ENCODE measurements around the gene PROP1.
A peak's percentile ranks its signal among the peaks of the same experiment; 100 is the strongest.
"Not testable (repeated sequence)": the region's sequence is repeated elsewhere in the genome, so short reads cannot be mapped to it uniquely, and the experiment has no call there.

PROP1 gene

GRCh38 chr5:177987326-177987725, 8.7 kb downstream of the PROP1 start:
- Mint-ChIP-seq H3K27ac (no peak overlapping the region), H3K4me3 (no peak overlapping the region), H3K36me3 (no peaks in the 10 kb centered on the region), H3K9me3 (ENCODE audit: low read depth) (no peaks in the 10 kb centered on the region), H3K27me3 (peaks cover 15% of the 10 kb centered on the region), H3K4me1 (ENCODE audit: low read depth) (peaks cover 12% of the 10 kb centered on the region)

- H3K27ac Mint-ChIP-seq: no peak overlapping the region
- peak overlapping the region; percentile 73 for H3K4me3 Mint-ChIP-seq
- no peaks in the 10 kb centered on the region for H3K36me3 Mint-ChIP-seq
- peaks cover 14% of the 10 kb centered on the region for H3K4me1 Mint-ChIP-seq (ENCODE audit: low read depth)
- H3K27me3 Mint-ChIP-seq: peaks cover 21% of the 10 kb centered on the region
- no peaks in the 10 kb centered on the region for H3K9me3 Mint-ChIP-seq (ENCODE audit: low read depth)
Measured at GRCh38 chr5:177985430-177986040, 10.5 kb downstream of the PROP1 start.

GRCh38 chr5:177984584-177985206, 11.3 kb downstream of the PROP1 start:
- Mint-ChIP-seq H3K36me3 (no peaks in the 10 kb centered on the region), H3K9me3 (ENCODE audit: low read depth) (no peaks in the 10 kb centered on the region), H3K4me3 (peak overlapping the region; percentile 73), H3K27ac (no peak overlapping the region), H3K27me3 (peaks cover 21% of the 10 kb centered on the region), H3K4me1 (ENCODE audit: low read depth) (peaks cover 14% of the 10 kb centered on the region)

- H3K36me3 Mint-ChIP-seq: no peaks in the 10 kb centered on the region
- peaks cover 20% of the 10 kb centered on the region for H3K27me3 Mint-ChIP-seq
- peaks cover 14% of the 10 kb centered on the region for H3K4me1 Mint-ChIP-seq (ENCODE audit: low read depth)
- H3K4me3 Mint-ChIP-seq: peak overlapping the region; percentile 9
- no peak overlapping the region for H3K27ac Mint-ChIP-seq
- no peaks in the 10 kb centered on the region for H3K9me3 Mint-ChIP-seq (ENCODE audit: low read depth)
Measured at GRCh38 chr5:177983763-177984583, 12.1 kb downstream of the PROP1 start.

GRCh38 chr5:177982956-177983355, 13.1 kb downstream of the PROP1 start:
- no peak overlapping the region for H3K4me3 Mint-ChIP-seq

GRCh38 chr5:177982072-177982727, 13.8 kb downstream of the PROP1 start:
- H3K4me3 Mint-ChIP-seq: no peak overlapping the region
- no peaks in the 10 kb centered on the region for H3K9me3 Mint-ChIP-seq (ENCODE audit: low read depth)
- H3K27me3 Mint-ChIP-seq: peaks cover 18% of the 10 kb centered on the region
- H3K36me3 Mint-ChIP-seq: no peaks in the 10 kb centered on the region
- H3K4me1 Mint-ChIP-seq (ENCODE audit: low read depth): peaks cover 14% of the 10 kb centered on the region
- no peak overlapping the region for H3K27ac Mint-ChIP-seq

More at GRCh38 chr5:177982956-177983355, 13.1 kb downstream of the PROP1 start:
- Mint-ChIP-seq H3K27me3 (peaks cover 18% of the 10 kb centered on the region), H3K9me3 (ENCODE audit: low read depth) (no peaks in the 10 kb centered on the region), H3K4me1 (ENCODE audit: low read depth) (peaks cover 14% of the 10 kb centered on the region), H3K36me3 (no peaks in the 10 kb centered on the region), H3K27ac (no peak overlapping the region)

GRCh38 chr5:177981296-177982071, 14.6 kb downstream of the PROP1 start:
- Mint-ChIP-seq H3K27me3 (peaks cover 18% of the 10 kb centered on the region), H3K9me3 (ENCODE audit: low read depth) (no peaks in the 10 kb centered on the region), H3K4me3 (no peak overlapping the region), H3K4me1 (ENCODE audit: low read depth) (peaks cover 14% of the 10 kb centered on the region), H3K27ac (no peak overlapping the region), H3K36me3 (no peaks in the 10 kb centered on the region)

- Mint-ChIP-seq H3K9me3 (ENCODE audit: low read depth) (no peaks in the 10 kb centered on the region), H3K4me1 (ENCODE audit: low read depth) (peaks cover 11% of the 10 kb centered on the region), H3K4me3 (no peak overlapping the region), H3K36me3 (peaks cover 3% of the 10 kb centered on the region), H3K27ac (no peak overlapping the region), H3K27me3 (peaks cover 18% of the 10 kb centered on the region)
Measured at GRCh38 chr5:177980743-177981151, 15.3 kb downstream of the PROP1 start.

GRCh38 chr5:177977600-177977999, 18.4 kb downstream of the PROP1 start:
- not testable (repeated sequence) for H3K27me3 Mint-ChIP-seq; H3K9me3 Mint-ChIP-seq (ENCODE audit: low read depth); H3K36me3 Mint-ChIP-seq; H3K4me3 Mint-ChIP-seq; H3K27ac Mint-ChIP-seq; H3K4me1 Mint-ChIP-seq (ENCODE audit: low read depth)

GRCh38 chr5:177973066-177973635, 22.9 kb downstream of the PROP1 start:
- peaks cover 2% of the 10 kb centered on the region for H3K4me1 Mint-ChIP-seq (ENCODE audit: low read depth)
- no peak overlapping the region for H3K4me3 Mint-ChIP-seq
- H3K27me3 Mint-ChIP-seq: peaks cover 3% of the 10 kb centered on the region
- no peak overlapping the region for H3K27ac Mint-ChIP-seq
- peaks cover 6% of the 10 kb centered on the region for H3K36me3 Mint-ChIP-seq
- peaks cover 4% of the 10 kb centered on the region for H3K9me3 Mint-ChIP-seq (ENCODE audit: low read depth)

GRCh38 chr5:177972613-177973012, 23.4 kb downstream of the PROP1 start:
- H3K4me1 Mint-ChIP-seq (ENCODE audit: low read depth): peaks cover 2% of the 10 kb centered on the region
- H3K4me3 Mint-ChIP-seq: no peak overlapping the region
- peaks cover 4% of the 10 kb centered on the region for H3K9me3 Mint-ChIP-seq (ENCODE audit: low read depth)
- peaks cover 6% of the 10 kb centered on the region for H3K36me3 Mint-ChIP-seq
- H3K27ac Mint-ChIP-seq: no peak overlapping the region
- peaks cover 3% of the 10 kb centered on the region for H3K27me3 Mint-ChIP-seq

- not testable (repeated sequence) for H3K4me1 Mint-ChIP-seq (ENCODE audit: low read depth); H3K9me3 Mint-ChIP-seq (ENCODE audit: low read depth); H3K27ac Mint-ChIP-seq; H3K4me3 Mint-ChIP-seq; H3K27me3 Mint-ChIP-seq; H3K36me3 Mint-ChIP-seq
Measured at GRCh38 chr5:177972014-177972413, 24.0 kb downstream of the PROP1 start.

- no peak overlapping the region for H3K4me3 Mint-ChIP-seq
- H3K36me3 Mint-ChIP-seq: peaks cover 2% of the 10 kb centered on the region
- no peak overlapping the region for H3K27ac Mint-ChIP-seq
- H3K9me3 Mint-ChIP-seq (ENCODE audit: low read depth): peaks cover 4% of the 10 kb centered on the region
- H3K4me1 Mint-ChIP-seq (ENCODE audit: low read depth): peaks cover 6% of the 10 kb centered on the region
- peaks cover 3% of the 10 kb centered on the region for H3K27me3 Mint-ChIP-seq
Measured at GRCh38 chr5:177968661-177969211, 27.3 kb downstream of the PROP1 start.
